ENCODE results near the gene ZMYND19.
A peak's percentile ranks its signal among the peaks of the same experiment; 100 is the strongest.
"Not testable (repeated sequence)": the region's sequence is repeated elsewhere in the genome, so short reads cannot be mapped to it uniquely, and the experiment has no call there.

Gene ZMYND19

GRCh38 chr9:137598943-137599342, 8.6 kb upstream of the ZMYND19 start:
- TF ChIP-seq SPI1 (IDR thresholded peaks at IDR 0.05; ENCODE audit: borderline replicate concordance, low read depth), result no peak
- no peak for TF ChIP-seq CTCF (IDR thresholded peaks at IDR 0.05; ENCODE audit: insufficient read depth, low read length)
- no peak for TF ChIP-seq REST (IDR thresholded peaks at IDR 0.05; ENCODE audit: insufficient replicate concordance, low read depth)
- no peak for TF ChIP-seq GABPA (IDR thresholded peaks at IDR 0.05; ENCODE audit: low read depth)

GRCh38 chr9:137596577-137596976, 6.3 kb upstream of the ZMYND19 start:
- H3K4me3 ChIP-seq (replicated peaks; ENCODE audit: insufficient read depth, low read length); H3K27me3 ChIP-seq (ENCODE audit: insufficient read depth, poor library complexity, severe bottlenecking); H3K27ac ChIP-seq (replicated peaks); DNase-seq (ENCODE audit: low read depth in 1 of 2, low spot score in 1 of 2): not testable (repeated sequence)

More at GRCh38 chr9:137598943-137599342, 8.6 kb upstream of the ZMYND19 start:
- no peak for DNase-seq (ENCODE audit: low read depth in 1 of 2, low spot score in 1 of 2)
- Histone ChIP-seq H3K27me3 (ENCODE audit: insufficient read depth, poor library complexity, severe bottlenecking) (no peaks in the 10 kb centered on the region), H3K27ac (replicated peaks) (no peak overlapping the region), H3K4me3 (replicated peaks; ENCODE audit: insufficient read depth, low read length) (no peak overlapping the region)

- Histone ChIP-seq H3K27me3 (ENCODE audit: insufficient read depth, poor library complexity, severe bottlenecking) (no peaks in the 10 kb centered on the region), H3K4me3 (replicated peaks; ENCODE audit: insufficient read depth, low read length) (no peak overlapping the region), H3K27ac (replicated peaks) (peak overlapping the region; percentile 31; the same call in 1 of the 2 replicates)
- TF ChIP-seq POLR2AphosphoS5 (IDR thresholded peaks at IDR 0.05; ENCODE audit: low read depth) (no peak), REST (IDR thresholded peaks at IDR 0.05; ENCODE audit: insufficient replicate concordance, low read depth) (no peak), CTCF (IDR thresholded peaks at IDR 0.05; ENCODE audit: insufficient read depth, low read length) (no peak), SPI1 (IDR thresholded peaks at IDR 0.05; ENCODE audit: borderline replicate concordance, low read depth) (no peak), GABPA (IDR thresholded peaks at IDR 0.05; ENCODE audit: low read depth) (no peak)
- DNase-seq (ENCODE audit: low read depth in 1 of 2, low spot score in 1 of 2), result no peak
Measured at GRCh38 chr9:137593176-137593575, 2.9 kb upstream of the ZMYND19 start.

GRCh38 chr9:137592767-137593166, 2.5 kb upstream of the ZMYND19 start:
- no peak overlapping the region for H3K4me3 ChIP-seq (replicated peaks; ENCODE audit: insufficient read depth, low read length)

More at GRCh38 chr9:137592767-137593166, 2.5 kb upstream of the ZMYND19 start:
- H3K27me3 ChIP-seq (ENCODE audit: insufficient read depth, poor library complexity, severe bottlenecking), result no peaks in the 10 kb centered on the region
- peak overlapping the region; percentile 31 for H3K27ac ChIP-seq (replicated peaks)
- DNase-seq (ENCODE audit: low read depth in 1 of 2, low spot score in 1 of 2), result peak; percentile 74 to 86
- TF ChIP-seq SPI1 (IDR thresholded peaks at IDR 0.05; ENCODE audit: borderline replicate concordance, low read depth) (peak; percentile 70; the same call in 1 of the 2 replicates), CTCF (IDR thresholded peaks at IDR 0.05; ENCODE audit: insufficient read depth, low read length) (no peak)
